ENCODE measurements around the gene KIF16B. TPM values are rescaled to one million over a fixed set of nuclear protein-coding genes. Genes with fewer than 3 reads are reported as not detected.

Gene KIF16B
- total RNA-seq, 1 experiment from 2014 or later: 7.0 TPM

GRCh38 chr20:16481977-16482376, 91.3 kb downstream of the KIF16B start:
- intact Hi-C loops (cut with micrococcal nuclease): no loop called here
- BruUV-seq (replicated peaks): no TSS peak
- ChIA-PET RAD21 (ENCODE audit: low non-redundant PET in 1 of 2, low total read pairs in 2 of 2, uncharacterized antibody in 2 of 2, unreplicated experiment in 2 of 2) (no interaction called here), POLR2A (no interaction called here), CTCF (no interaction called here)
- DNase-seq (ENCODE audit: low read depth, low spot score) (no peak), ATAC-seq (no peak)
- no peak for TF ChIP-seq EGR1 (IDR thresholded peaks at IDR 0.05; ENCODE audit: low read depth)
- no peak for TF ChIP-seq ZNF274 (IDR thresholded peaks at IDR 0.05; ENCODE audit: low read depth, low read length)
- TF ChIP-seq CTCF (IDR thresholded peaks at IDR 0.05 in 2 of 3, conservative IDR thresholded peaks at IDR 0.05 in 1 of 3; ENCODE audit: borderline replicate concordance in 1 of 3, insufficient read depth in 1 of 3, low read depth in 2 of 3, low read length in 2 of 3): no peak
- H3K9me2 ChIP-seq (ENCODE audit: insufficient read depth): no peaks in the 10 kb centered on the region
- no peak overlapping the region for H3K27ac ChIP-seq (ENCODE audit: low read depth, low read length)
- H3K36me3 ChIP-seq (ENCODE audit: control insufficient read depth in 1 of 2, insufficient read depth in 2 of 2, low read length in 2 of 2): no peaks in the 10 kb centered on the region
- no peaks in the 10 kb centered on the region for H3K9me3 ChIP-seq (ENCODE audit: control insufficient read depth in 1 of 2, insufficient read depth in 1 of 2, low read depth in 1 of 2, low read length in 2 of 2)
- no peaks in the 10 kb centered on the region for H3K27me3 ChIP-seq (ENCODE audit: insufficient read depth, low read length)
- H3K4me1 ChIP-seq (ENCODE audit: control insufficient read depth in 1 of 2, insufficient read depth in 2 of 2, low read length in 2 of 2): no peaks in the 10 kb centered on the region
- no peak overlapping the region for H3K4me3 ChIP-seq (replicated peaks in 1 of 2; ENCODE audit: low read depth in 1 of 2, low read length in 2 of 2)
- H4K20me1 ChIP-seq (ENCODE audit: insufficient read depth): no peaks in the 10 kb centered on the region
- H3K4me2 ChIP-seq (ENCODE audit: low read length): no peak overlapping the region
- no peak overlapping the region for H2AFZ ChIP-seq (ENCODE audit: low read depth, low read length, poor library complexity, severe bottlenecking)
- no peaks in the 10 kb centered on the region for H3K79me2 ChIP-seq (ENCODE audit: insufficient read depth, low read length)
- H3K9ac ChIP-seq (ENCODE audit: low read length): no peak overlapping the region

GRCh38 chr20:16479666-16480065, 93.6 kb downstream of the KIF16B start:
- ChIA-PET POLR2A (no interaction called here), CTCF (no interaction called here), RAD21 (ENCODE audit: low non-redundant PET in 1 of 2, low total read pairs in 2 of 2, uncharacterized antibody in 2 of 2, unreplicated experiment in 2 of 2) (no interaction called here)
- H3K9me2 ChIP-seq (ENCODE audit: insufficient read depth): no peaks in the 10 kb centered on the region
- H2AFZ ChIP-seq (ENCODE audit: low read depth, low read length, poor library complexity, severe bottlenecking): no peak overlapping the region
- TF ChIP-seq REST (IDR thresholded peaks at IDR 0.05; ENCODE audit: low read depth): no peak
- TF ChIP-seq RAD21 (IDR thresholded peaks at IDR 0.05; ENCODE audit: low read depth): no peak
- no peak for TF ChIP-seq EGR1 (IDR thresholded peaks at IDR 0.05; ENCODE audit: low read depth)
- no peak for TF ChIP-seq SIN3A (IDR thresholded peaks at IDR 0.05; ENCODE audit: low read depth)
- TF ChIP-seq CBX3 (IDR thresholded peaks at IDR 0.05; ENCODE audit: low read depth): no peak
- no peak for TF ChIP-seq ELF1 (IDR thresholded peaks at IDR 0.05; ENCODE audit: borderline replicate concordance, low read depth)
- no peak for TF ChIP-seq EZH2 (IDR thresholded peaks at IDR 0.05)
- no peak for TF ChIP-seq POLR2AphosphoS5 (IDR thresholded peaks at IDR 0.05; ENCODE audit: low read depth, low read length)
- no peak for TF ChIP-seq ZBTB33 (IDR thresholded peaks at IDR 0.05; ENCODE audit: extremely low read depth, insufficient replicate concordance, low read length)
- TF ChIP-seq SP1 (IDR thresholded peaks at IDR 0.05; ENCODE audit: low read depth): no peak
- H3K9ac ChIP-seq (ENCODE audit: low read length): no peak overlapping the region
- H3K4me1 ChIP-seq (ENCODE audit: control insufficient read depth in 1 of 2, insufficient read depth in 2 of 2, low read length in 2 of 2): no peaks in the 10 kb centered on the region
- H3K4me3 ChIP-seq (replicated peaks in 1 of 2; ENCODE audit: low read depth in 1 of 2, low read length in 2 of 2): no peak overlapping the region
- no peaks in the 10 kb centered on the region for H3K36me3 ChIP-seq (ENCODE audit: control insufficient read depth in 1 of 2, insufficient read depth in 2 of 2, low read length in 2 of 2)
- ATAC-seq (no peak), DNase-seq (ENCODE audit: low read depth, low spot score) (no peak)
- H3K27me3 ChIP-seq (ENCODE audit: insufficient read depth, low read length): no peaks in the 10 kb centered on the region
- no peak overlapping the region for H3K4me2 ChIP-seq (ENCODE audit: low read length)
- no TSS peak for BruUV-seq (replicated peaks)
- intact Hi-C loops (cut with micrococcal nuclease): loop anchor here (10.0 kb wide), 1 partner anchor 195 kb away; no protein-coding TSS in a partner anchor
- no peak overlapping the region for H3K27ac ChIP-seq (ENCODE audit: low read depth, low read length)
- no peaks in the 10 kb centered on the region for H3K9me3 ChIP-seq (ENCODE audit: control insufficient read depth in 1 of 2, insufficient read depth in 1 of 2, low read depth in 1 of 2, low read length in 2 of 2)
- no peaks in the 10 kb centered on the region for H3K79me2 ChIP-seq (ENCODE audit: insufficient read depth, low read length)
- H4K20me1 ChIP-seq (ENCODE audit: insufficient read depth): no peaks in the 10 kb centered on the region
